Esophagus muscularis mucosa (tissue), 4 donors: ENCODE results near the gene PLA2R1. TPM values are rescaled to one million over a fixed set of nuclear protein-coding genes. Genes with fewer than 3 reads are reported as not detected.

Experiments
- DNase-seq: peaks from one replicate; pipeline ENCODE4 v3.0.0-alpha.2; 2017; ENCODE audit errors: extremely low spot score
- H3K27ac ChIP-seq, 4 donors: fragments of 200-600 bp; sonication (generic); replicated peaks in 1 of 4; 1 replicate in 3 of 4; 2 replicates in 1 of 4; pipeline ENCODE4 v1.5.1; 2016 to 2019; ENCODE audit warnings: mild to moderate bottlenecking in 1 of 4
- H3K27me3 ChIP-seq, 4 donors: fragments of 200-600 bp; sonication (generic); one replicate each; pipeline versions ENCODE4 v1.5.1 to v1.6.0; 2016 to 2019
- H3K36me3 ChIP-seq, 4 donors: fragments of 200-600 bp; sonication (generic); one replicate each; pipeline ENCODE4 v1.5.1; 2016 to 2019
- H3K4me1 ChIP-seq, 4 donors: fragments of 200-600 bp; sonication (generic); one replicate each; pipeline ENCODE4 v1.5.1; 2016 to 2019
- H3K4me3 ChIP-seq, 4 donors: fragments of 200-600 bp; sonication (generic); 1 replicate in 2 of 4; 2 replicates in 2 of 4; pipeline ENCODE4 v1.5.1; 2016 to 2019; ENCODE audit warnings: mild to moderate bottlenecking in 4 of 4, moderate library complexity in 1 of 4
- H3K9me3 ChIP-seq, 4 donors: fragments of 200-600 bp; sonication (generic); 1 replicate in 3 of 4; 2 replicates in 1 of 4; pipeline ENCODE4 v1.5.1; 2016 to 2019
- EP300 ChIP-seq: sonication (generic); formaldehyde crosslinking; IDR thresholded peaks from one replicate; pipeline ENCODE4 v1.6.1; 2017; ENCODE audit warnings: antibody characterized with exemption
- POLR2A ChIP-seq: fragments of 450-650 bp; IDR thresholded peaks from one replicate; pipeline ENCODE4 v1.6.1; 2017; ENCODE audit warnings: antibody characterized with exemption, moderate library complexity, mild to moderate bottlenecking, low read depth
- POLR2AphosphoS5 ChIP-seq, 2 donors: sonication (generic); formaldehyde crosslinking; IDR thresholded peaks; one replicate each; pipeline ENCODE4 v1.6.1; 2017; ENCODE audit warnings: antibody characterized with exemption in 2 of 2
- WGBS: methylation state at CpG from one replicate; pipeline ENCODE4 v1.1.5; 2018; 5-methylcytosine and 5-hydroxymethylcytosine counted together
- intact Hi-C: fragments of 100-400 bp; cut with DNase I; formaldehyde crosslinking; loops from one replicate; pipeline ENCODE4 v1.15.1; 2023
- total RNA-seq, 4 donors: library from RNA; depleted of rRNA; stranded (reverse); fragments of >200 nt; gene quantifications; one replicate each; pipeline versions ENCODE4 v1.1.0 to v1.2.1, GENCODE V29; 2016
- TF ChIP-seq, protein P1 (sequence below), 3 experiments: fragments of 200-600 bp in 2 of 3; fragments of 450-650 bp in 1 of 3; sonication (generic) in 2 of 3; IDR thresholded peaks; one replicate each; pipeline ENCODE4 v1.5.1; 2017 to 2019; ENCODE audit warnings: antibody characterized with exemption in 3 of 3, mild to moderate bottlenecking in 2 of 3, moderate library complexity in 1 of 3

The PLA2R1 gene
- total RNA-seq, 4 donors from 2014 or later, result 2.8 to 6.4 (median 5.1) TPM

DNA sequence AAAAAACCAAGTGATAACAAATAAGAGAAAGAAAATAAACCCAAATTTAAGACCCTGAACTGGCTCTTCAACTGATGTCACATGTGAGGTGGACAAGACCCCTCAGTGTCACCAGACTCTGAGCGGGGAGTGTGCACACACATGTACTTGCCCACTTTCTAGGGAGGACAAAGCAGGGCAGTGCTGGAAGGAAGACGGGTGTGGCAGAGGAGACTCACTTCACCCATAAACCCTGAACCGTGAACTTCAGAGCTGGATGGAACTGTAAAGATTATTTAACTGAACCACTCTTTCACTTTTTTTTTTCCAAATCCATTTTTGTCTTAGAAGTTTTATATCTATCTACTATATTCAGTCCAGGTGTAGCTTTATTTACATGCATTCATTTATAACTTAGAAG, 12.3 kb downstream of the PLA2R1 start:
- no peak for TF ChIP-seq EP300
- TF ChIP-seq POLR2A, result no peak
- no peak for TF ChIP-seq POLR2AphosphoS5 (IDR thresholded peaks at IDR 0.05)
- TF ChIP-seq, protein P1, sequence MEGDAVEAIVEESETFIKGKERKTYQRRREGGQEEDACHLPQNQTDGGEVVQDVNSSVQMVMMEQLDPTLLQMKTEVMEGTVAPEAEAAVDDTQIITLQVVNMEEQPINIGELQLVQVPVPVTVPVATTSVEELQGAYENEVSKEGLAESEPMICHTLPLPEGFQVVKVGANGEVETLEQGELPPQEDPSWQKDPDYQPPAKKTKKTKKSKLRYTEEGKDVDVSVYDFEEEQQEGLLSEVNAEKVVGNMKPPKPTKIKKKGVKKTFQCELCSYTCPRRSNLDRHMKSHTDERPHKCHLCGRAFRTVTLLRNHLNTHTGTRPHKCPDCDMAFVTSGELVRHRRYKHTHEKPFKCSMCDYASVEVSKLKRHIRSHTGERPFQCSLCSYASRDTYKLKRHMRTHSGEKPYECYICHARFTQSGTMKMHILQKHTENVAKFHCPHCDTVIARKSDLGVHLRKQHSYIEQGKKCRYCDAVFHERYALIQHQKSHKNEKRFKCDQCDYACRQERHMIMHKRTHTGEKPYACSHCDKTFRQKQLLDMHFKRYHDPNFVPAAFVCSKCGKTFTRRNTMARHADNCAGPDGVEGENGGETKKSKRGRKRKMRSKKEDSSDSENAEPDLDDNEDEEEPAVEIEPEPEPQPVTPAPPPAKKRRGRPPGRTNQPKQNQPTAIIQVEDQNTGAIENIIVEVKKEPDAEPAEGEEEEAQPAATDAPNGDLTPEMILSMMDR (IDR thresholded peaks at IDR 0.05), result no peak
- H3K4me3 ChIP-seq, result no peak overlapping the region
- H3K36me3 ChIP-seq, result no peaks in the 10 kb centered on the region
- peaks cover 0 to 20% (median 16%) of the 10 kb centered on the region in 4 donors for H3K4me1 ChIP-seq
- WGBS, result 93% methylated on average over 3 of the region's 3 CpGs
- intact Hi-C loops, result no loop called here
- H3K27me3 ChIP-seq, result no peaks in the 10 kb centered on the region
- H3K9me3 ChIP-seq, result no peaks in the 10 kb centered on the region
- H3K27ac ChIP-seq, result no peak overlapping the region
- DNase-seq, result peak; percentile 42

DNA sequence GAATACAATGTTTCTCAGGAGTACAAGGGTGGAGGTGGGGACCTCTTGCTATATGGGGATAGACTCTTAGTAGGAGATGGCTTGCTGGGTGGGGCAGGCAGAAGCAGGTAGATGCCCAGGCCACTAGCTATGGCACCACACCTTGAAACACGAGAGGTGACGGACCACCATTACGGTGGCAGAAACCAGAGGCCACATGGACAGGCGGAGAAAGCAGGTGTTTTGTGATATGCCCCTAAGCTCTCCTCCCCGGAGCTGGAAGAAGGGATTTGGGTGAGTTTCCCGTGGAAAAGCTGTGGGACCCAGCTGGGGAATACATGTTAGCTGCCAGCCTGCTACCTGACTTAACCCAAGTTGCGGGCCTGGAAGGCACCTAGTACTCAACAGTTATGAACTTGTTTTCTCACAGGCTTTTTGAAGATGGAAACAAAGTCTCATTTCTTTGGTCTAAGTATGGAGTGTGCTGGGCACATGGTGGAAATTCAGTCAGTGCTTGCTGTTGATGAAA, 16.7 kb downstream of the PLA2R1 start:
- intact Hi-C loops, result no loop called here
- H3K9me3 ChIP-seq, result no peaks in the 10 kb centered on the region
- no peaks in the 10 kb centered on the region for H3K36me3 ChIP-seq
- 86% methylated on average over 7 of the region's 7 CpGs for WGBS
- H3K27me3 ChIP-seq, result no peaks in the 10 kb centered on the region
- peak; percentile 90 for DNase-seq
- no peak for TF ChIP-seq POLR2A
- TF ChIP-seq POLR2AphosphoS5 (IDR thresholded peaks at IDR 0.05), result no peak
- TF ChIP-seq, protein P1 (IDR thresholded peaks at IDR 0.05), result no peak
- no peak for TF ChIP-seq EP300
- H3K27ac ChIP-seq, result no peak overlapping the region
- H3K4me1 ChIP-seq, result peaks cover 0 to 2% (median 1%) of the 10 kb centered on the region in 4 donors
- no peak overlapping the region for H3K4me3 ChIP-seq

DNA sequence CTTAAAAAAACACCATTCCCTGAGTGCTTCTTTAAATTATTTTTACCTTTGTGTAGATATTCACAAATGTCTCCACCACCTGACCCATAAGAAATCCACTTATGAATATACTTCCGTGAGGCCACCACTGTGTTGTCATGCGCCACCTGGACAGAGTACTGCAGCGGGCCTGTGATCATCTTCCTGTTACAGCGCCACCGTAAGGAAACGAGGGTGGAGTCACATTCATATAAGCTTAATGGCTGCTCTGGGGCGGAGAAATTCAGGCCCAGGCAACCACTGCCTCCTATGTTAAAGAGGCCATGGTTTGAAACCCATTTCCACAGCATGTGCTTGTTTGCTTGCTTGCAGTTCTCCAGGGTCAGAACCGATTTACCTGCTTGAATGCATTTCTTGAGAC, 17.7 kb downstream of the PLA2R1 start:
- Histone ChIP-seq H3K4me3 (no peak overlapping the region), H3K27me3 (no peaks in the 10 kb centered on the region), H3K4me1 (peaks cover under 1 to 12% (median 12%) of the 10 kb centered on the region in 4 donors), H3K9me3 (no peaks in the 10 kb centered on the region), H3K27ac (no peak overlapping the region), H3K36me3 (no peaks in the 10 kb centered on the region)
- no peak for TF ChIP-seq EP300
- no peak for TF ChIP-seq POLR2AphosphoS5 (IDR thresholded peaks at IDR 0.05)
- TF ChIP-seq, protein P1 (IDR thresholded peaks at IDR 0.05), result no peak
- TF ChIP-seq POLR2A, result no peak
- intact Hi-C loops, result no loop called here
- peak; percentile 45 for DNase-seq
- 96% methylated on average over 8 of the region's 8 CpGs for WGBS

DNA sequence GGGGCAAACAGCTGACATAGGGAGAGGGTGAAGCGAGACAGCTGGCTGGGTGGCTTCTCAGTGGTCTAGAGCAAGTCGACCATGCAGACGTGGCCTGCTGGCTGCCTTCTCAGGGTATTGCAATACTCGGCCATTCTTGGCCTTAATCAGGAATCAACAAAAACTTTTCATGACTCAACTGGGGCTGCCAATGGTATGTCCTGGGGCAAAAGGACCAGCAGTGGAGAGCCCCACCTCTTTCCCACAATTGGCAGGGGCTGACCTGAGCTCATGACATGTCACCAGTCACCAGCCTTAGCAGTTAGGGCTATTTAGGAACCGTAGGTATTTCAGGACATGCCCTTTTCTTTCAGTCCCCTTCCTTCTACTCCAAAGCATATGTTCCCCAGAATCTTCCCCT, 19.1 kb downstream of the PLA2R1 start:
- Histone ChIP-seq H3K27ac (no peak overlapping the region), H3K9me3 (no peaks in the 10 kb centered on the region), H3K4me3 (no peak overlapping the region), H3K4me1 (peaks cover 6 to 24% (median 18%) of the 10 kb centered on the region in 4 donors), H3K36me3 (no peaks in the 10 kb centered on the region), H3K27me3 (no peaks in the 10 kb centered on the region)
- DNase-seq, result peak; percentile 29
- WGBS, result 85% methylated on average over 5 of the region's 5 CpGs
- intact Hi-C loops, result no loop called here
- TF ChIP-seq EP300 (no peak), POLR2A (no peak), POLR2AphosphoS5 (IDR thresholded peaks at IDR 0.05) (no peak)
- TF ChIP-seq, protein P1 (IDR thresholded peaks at IDR 0.05), result no peak

DNA sequence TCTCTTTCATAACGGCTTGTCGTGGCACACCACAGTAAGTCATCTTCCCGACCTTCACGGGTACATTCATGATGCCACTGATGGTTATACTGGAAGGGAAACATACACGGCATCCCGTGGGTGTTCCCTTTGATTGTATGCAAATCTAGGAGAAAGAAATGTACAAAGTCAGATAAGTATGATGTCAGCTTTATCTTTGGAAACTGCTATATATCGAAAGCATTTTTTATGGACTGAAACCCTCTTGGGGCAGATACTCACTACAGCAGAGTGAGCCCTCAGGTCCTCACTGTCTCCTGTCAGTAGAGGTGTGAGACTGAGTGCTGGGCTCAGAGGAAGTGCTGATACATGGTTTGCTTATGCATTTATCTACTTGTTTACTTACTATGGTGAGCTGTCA, 20.4 kb downstream of the PLA2R1 start:
- WGBS, result 83% methylated on average over 7 of the region's 7 CpGs
- Histone ChIP-seq H3K4me3 (no peak overlapping the region), H3K36me3 (no peaks in the 10 kb centered on the region), H3K9me3 (no peaks in the 10 kb centered on the region), H3K27me3 (no peaks in the 10 kb centered on the region), H3K27ac (no peak overlapping the region), H3K4me1 (peaks cover 6 to 24% (median 18%) of the 10 kb centered on the region in 4 donors)
- peak; percentile 47 for DNase-seq
- intact Hi-C loops, result no loop called here
- TF ChIP-seq, protein P1 (IDR thresholded peaks at IDR 0.05), result no peak
- TF ChIP-seq POLR2A (no peak), EP300 (no peak), POLR2AphosphoS5 (IDR thresholded peaks at IDR 0.05) (no peak)
